NCI-H1417 treated with DMSO at 0.1 percent for 48 hours (cell line): ENCODE measurements around the gene DLG1.

ENCODE experiments used
- DNase-seq: peaks from one replicate; lab custom pipeline; 2025; lab: John Stamatoyannopoulos, UW

The DLG1 gene

DNA sequence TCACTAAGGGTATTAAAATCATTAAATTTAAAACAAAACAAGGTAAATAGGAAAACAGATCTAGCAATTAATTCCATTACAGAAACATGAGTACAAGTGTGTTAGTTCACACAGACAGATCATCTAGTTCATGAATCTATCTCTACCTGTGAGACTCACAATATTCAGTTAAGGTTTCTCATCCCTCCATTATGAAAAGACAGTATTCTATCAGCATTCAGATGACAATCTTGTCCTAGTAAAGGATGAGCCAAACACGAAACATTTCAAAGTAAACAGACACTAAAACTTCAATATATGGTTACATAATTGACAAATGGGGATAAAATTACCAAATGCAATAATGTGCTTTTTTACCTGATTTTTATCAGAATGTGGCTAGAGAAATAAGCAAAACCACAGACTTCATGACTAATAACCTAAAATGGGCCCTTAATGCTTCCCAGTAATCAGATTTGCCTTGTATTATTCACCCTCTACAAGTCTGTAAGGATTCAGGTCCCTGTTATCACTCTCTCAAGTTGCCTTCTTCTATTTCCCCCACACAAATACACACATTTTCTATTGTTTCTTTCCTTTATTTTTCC, 126.8 kb downstream of the DLG1 start:
- DNase-seq = no peak

DNA sequence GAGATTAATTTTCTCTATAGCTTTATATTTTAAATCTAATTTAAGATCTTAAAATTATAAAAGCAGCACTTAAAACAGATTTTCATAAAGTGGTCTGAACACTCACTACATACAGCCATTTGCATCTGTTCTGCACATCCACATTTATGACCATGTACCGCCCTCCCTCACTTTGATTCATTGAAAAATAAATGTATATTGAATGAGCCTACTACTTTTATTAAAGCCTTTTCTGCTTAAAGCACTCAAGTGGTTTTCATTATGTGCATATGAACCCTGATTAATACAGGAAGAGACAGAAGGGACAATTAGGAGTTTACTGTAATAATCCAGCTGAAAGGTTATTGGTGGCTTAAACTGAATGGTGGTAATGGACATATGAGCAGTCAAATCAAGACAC, 129.4 kb downstream of the DLG1 start:
- no peak for DNase-seq

DNA sequence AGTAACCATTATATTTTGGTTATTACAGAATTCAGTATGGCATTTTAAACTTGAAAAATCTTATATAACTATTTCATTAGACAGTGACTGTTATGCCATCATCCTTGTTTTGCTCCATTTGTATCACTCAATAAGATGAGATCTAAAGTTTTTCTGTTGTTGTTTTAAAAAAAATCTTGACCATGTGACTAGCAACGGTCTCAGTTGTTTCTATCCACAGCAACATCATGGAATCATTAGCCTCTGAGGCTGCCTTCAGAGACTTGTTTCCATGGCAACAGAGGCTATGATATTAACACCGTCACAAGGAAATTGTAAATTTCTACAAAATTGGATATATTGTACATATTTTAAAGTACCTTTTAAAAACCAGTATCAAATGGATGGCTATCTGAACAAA, 129.8 kb downstream of the DLG1 start:
- DNase-seq = no peak

DNA sequence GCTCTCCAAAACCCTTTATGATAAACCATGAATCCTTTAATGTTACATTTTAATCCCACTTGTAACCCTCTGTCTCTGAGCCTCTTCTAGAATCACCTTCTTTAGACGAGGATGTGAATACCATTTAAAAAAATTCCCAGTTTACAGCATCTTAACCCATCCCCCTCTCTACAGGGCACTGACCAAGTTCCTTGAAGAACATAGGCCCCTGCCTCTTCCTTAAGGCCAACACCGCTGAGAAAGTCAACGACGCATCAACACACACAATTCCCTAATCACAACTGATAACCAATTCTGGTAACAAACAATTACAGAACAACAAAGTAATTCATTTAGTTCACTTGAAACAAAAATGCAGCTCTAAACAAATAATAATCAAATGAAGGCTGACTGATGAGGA, 130.3 kb downstream of the DLG1 start:
- DNase-seq = no peak

DNA sequence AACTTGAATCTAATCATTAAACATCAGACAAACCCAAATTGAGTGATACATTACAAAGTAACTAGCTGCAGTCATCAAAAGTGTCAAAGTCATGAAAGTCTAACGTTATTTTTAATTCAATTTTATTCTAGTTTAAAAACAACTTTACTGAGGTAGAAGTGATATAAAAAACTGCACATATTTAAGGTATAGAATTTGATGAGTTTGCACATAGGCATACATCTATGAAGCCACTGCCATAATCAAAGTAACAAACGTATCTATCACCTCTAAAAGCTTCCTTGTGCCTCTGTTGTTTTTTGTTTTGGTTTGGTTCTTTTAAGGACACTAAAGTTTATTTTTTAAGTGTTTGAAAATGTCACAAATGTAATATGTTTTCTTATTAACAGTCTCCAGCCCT, 130.9 kb downstream of the DLG1 start:
- no peak for DNase-seq

DNA sequence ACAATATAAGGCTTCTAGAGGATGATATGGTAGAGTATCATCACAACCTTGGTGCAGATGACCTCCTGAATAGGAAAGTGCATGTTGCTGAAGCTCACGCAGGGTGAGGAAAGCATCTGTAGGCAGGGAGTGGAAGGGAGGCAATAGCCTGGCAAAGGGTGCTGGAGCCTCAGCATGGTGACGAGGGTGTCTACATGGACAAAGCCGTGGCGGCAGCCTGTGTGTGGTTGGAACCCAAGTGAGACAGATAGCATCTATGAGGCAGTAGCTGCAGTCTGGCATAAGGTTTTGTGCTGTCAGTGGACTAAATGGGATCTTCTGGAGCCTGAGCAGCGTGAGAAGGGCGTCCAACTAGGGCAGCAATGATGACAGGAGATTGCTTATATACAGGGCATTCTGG, 132.5 kb downstream of the DLG1 start:
- DNase-seq = no peak

DNA sequence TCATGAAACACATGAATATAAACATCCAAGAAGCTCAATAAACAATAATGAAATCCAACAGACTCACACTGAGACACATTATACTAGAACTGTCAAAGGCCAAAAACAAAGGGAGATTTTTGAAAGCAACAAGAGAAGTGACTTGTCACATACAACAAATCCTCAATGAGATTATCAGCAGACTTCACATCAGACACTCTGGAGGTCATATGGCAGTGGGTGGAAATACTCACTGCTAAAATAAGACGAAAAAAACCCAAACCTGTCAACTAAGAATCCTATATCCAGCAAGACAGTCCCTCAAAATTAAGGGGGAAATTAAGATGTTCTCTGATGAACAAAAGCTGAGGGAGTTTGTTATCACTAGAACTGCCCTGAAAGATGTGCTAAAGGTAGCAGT, 143.4 kb downstream of the DLG1 start:
- DNase-seq = no peak

DNA sequence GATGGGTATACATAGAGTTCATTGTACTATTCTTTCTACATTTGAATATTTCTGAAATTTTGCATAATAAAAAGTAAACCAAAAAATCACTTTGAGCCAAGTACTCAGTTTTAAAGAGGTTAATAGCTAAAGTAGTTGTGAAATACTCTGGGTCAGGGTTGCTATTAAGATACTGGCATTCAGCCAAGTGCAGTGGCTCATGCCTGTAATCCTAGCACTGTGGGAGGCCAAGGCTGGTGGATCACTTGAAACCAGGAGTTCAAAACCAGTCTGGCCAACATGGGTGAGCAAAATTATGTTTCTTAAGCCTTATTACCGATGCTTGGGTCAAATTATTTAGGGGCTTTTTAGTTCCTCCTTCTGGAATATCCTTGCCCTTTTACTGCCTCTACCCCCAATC, 146.8 kb downstream of the DLG1 start:
- no peak for DNase-seq

DNA sequence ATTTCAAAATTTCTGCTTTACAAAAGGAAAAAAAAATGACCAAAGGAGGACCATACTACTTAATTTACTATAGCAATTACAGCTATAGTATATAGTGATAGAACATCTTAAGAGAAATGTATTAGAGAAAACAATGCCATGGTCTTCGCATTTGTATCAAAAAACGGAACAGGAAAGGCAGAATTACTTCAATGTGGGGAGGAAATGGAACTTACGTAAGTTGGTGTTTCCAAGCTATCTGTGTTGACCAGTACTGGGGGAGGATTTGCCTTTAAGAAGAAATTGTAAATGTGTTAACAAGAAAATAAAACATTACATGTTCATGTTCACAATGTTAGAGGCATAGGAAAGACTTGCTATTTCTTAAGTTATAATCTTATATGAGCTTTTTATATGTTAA, 148.9 kb downstream of the DLG1 start:
- no peak for DNase-seq

DNA sequence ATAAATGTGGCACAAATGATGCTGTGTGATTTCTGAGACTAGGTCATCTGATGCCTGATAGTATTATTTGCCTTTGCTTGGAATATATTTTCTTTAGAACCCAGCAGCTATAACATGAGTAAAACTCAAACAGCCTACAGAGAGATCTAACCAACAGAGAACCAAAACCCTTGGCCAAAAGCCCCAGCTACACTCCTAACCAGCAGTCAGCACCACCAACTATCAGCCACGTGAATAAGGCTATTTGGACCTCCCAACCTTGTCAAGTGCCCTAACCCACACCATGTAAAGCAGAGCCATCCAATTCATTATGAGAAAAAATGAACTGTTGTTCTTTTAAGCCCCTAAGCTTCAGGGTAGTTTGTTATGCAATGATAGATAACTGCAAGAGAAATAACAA, 154.2 kb downstream of the DLG1 start:
- DNase-seq = no peak

DNA sequence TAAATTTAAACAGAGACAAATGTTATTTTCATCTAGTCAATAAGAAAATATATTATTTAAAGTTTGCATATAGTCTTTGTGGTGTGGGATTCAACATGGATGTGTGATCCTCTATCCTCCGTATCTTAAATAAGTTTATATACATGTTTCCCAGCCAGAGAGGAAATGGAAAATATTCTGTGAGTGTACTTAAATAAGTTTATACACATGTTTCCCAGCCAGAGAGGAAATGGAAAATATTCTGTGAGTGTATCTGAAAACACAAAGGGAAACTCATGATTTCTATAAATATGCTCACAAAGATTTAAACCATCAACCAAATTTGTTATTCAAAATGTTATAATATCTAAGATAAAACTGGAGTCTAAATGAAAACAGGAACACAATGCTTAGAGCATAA, 158.8 kb downstream of the DLG1 start:
- DNase-seq = no peak

DNA sequence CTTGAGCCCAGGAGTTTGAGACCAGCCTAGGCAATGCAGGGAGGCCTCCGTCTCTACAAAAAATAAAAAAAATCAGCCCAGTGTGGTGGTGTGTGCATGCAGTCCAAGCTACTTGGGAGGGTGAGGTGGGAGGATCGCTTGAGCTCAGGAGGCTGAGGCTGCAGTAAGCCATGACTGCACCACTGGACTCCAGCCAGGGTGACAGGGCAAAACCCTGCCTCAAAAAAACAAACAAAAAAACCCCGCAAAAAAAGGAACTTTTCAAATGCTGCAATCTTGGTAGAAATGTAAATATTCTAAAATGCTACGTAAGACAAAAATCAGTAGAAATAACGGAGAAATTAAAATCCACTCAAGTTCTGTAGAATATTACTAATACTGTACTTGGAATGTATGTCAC, 160.7 kb downstream of the DLG1 start:
- no peak for DNase-seq

DNA sequence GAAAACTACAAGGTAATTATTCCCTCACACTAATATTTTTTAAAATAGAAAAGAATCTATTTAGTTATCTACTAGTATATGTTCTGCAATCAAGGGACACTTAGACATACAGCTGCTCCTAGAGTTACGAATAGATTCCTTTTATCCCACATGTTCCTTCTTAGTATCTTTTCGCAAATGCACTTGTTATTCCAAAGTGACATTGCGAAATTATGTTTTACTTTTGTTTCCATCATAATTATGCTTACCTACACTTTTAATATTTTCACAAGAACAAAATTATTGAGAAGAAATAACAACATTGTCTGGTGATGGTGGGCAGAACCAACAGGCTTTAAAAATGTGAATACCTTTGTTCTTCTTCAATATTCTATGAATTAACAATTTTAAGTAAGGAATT, 161.7 kb downstream of the DLG1 start:
- DNase-seq = no peak

DNA sequence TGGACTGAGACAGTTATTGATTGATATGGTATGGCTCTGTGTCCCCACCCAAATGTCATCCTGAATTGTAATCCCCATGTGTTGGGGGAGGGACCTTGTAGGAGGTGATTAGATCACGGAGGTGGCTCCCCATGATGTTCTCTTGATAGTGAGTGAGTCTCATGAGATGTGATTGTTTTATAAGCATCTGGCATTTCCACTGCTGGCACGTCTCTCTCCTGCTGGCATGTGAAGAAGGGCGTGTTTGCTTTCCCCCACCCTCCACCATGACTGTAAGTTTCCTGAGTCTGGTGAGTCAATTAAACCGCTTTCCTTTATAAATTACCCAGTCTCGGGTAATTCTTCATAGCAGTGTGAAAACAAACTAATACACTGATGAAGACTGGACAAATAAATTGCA, 163.2 kb downstream of the DLG1 start:
- DNase-seq = no peak

DNA sequence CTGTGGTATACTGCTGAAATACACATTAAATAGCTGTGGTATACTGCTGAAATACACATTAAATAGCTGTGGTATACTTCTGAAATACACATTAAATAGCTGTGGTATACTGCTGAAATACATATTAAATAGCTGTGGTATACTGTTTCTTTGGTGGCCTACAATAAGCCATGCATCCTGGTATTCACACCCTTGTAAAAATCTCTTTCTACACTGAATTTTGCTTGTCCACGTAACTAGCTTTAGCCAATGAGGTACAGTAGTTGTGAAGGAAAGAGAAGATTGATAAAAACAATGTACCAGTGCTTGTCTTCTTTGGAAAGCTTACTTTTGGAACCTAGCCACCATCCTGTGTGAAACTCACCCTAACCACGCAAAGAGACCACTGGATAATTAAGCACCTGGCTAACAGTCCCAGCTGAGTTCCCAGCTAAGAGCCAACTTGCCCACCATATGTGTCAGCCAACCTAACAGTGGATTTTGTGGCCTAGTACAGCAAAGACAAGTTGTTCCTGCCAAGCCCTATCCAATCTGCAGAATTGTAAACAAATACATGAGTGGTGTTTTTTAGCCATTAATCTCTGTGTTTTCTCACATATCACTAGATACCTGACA, 165.4 kb downstream of the DLG1 start:
- no peak for DNase-seq

DNA sequence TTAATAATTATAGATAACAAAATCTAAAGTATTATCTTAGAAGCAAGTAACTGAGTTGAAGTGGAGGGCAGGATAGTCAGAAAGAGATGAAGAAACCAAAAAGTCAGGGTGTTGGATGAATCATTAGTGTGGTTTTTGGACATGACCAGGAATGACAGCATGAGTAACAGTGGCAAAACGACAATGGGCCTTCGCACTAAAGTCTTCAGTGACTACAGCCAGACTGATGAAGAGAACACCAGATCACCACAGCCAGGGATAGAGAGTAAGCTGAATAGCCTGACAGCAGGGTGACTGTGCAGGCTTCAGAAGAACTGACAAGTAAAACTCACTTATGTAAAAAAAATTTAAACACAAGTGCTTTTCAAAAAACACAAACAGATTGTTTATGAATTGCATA, 172.8 kb downstream of the DLG1 start:
- DNase-seq = no peak

DNA sequence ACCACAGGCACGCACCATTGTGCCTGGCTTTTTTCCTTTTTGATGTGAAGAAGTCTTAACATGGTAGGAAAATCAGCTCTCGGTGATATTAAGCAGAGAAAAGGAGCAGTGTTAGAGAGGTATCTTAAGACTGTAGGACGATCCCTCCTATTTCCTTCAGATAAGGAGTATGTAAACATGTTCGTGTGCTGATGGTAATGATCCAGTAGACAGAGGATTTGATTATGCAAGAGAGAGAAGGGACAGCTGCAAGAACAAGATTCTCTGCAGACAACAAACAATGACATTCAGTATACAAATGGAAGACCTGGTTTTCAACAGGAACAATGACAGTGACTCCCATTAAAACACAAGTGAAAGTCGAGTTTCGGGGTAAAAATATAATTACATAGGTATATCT, 173.7 kb downstream of the DLG1 start:
- no peak for DNase-seq

DNA sequence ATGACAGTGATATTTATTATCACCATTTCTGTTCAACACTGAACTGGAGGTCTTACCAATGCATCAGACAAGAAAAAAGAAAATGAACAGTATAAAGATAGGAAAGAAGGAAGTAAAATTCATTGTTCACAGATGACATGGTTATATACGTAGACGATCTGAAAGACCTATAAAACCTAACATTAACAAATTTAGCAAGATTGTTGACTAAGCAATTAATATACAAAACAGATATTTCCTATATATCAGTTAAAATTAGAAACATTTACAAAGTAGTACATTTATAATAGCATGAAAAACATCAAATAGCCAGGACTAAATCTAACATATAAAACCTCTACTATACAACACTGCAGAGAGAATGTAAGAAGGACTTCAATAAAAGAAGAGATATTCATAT, 176.0 kb downstream of the DLG1 start:
- no peak for DNase-seq

DNA sequence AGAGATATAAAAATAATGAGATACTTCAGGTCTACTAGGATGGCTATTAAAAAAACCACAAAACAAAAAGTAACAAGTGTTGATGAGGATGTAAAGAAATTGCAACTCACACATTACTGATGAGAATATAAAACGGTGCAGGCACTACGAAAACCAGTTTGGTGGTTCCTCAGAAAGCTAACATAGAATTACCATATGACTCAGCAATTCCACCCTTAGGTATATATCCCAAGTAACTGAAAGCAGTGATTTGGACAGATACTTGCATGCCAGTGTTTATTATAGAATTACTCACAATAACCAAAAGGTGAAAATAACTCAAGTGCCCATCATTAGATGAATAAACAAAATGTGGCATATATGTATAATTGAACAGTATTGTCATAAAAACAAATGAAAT, 181.3 kb downstream of the DLG1 start:
- no peak for DNase-seq

DNA sequence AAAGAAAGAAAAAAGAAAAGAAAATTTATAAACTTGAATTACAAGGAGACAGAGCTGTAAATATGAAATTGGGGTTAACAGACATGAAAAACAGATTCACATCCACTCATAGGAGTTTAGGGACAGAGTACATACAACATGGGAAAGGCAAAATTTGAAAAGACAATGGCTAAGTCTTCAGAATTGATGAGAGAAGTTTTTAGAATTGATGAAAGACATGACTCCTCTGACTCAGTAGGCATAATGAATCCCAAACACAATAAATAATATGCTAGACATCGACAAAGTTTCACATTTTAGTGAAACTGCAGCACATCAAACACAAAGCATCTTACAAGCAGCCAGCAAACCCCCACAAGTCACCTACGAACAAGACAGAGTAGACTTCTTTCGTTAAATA, 184.4 kb downstream of the DLG1 start:
- no peak for DNase-seq

DNA sequence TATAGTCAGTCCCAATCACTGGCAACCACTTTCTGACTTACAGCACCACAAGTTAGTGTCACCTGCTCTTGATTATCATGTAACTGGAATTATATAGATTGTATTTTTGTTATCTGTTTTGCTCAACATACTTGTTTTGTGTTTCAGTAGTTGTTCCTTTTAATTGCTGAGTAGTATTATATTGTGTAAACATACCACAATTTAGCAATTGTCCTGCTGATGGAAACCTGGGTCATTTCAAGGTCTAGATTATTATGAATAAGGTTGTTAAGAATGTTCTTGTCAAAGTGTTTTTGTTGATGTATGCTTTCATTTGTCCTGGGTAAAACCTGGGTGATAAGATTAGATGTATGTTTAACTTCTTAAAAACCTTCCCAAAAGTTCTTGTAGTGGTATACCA, 186.7 kb downstream of the DLG1 start:
- DNase-seq = no peak

DNA sequence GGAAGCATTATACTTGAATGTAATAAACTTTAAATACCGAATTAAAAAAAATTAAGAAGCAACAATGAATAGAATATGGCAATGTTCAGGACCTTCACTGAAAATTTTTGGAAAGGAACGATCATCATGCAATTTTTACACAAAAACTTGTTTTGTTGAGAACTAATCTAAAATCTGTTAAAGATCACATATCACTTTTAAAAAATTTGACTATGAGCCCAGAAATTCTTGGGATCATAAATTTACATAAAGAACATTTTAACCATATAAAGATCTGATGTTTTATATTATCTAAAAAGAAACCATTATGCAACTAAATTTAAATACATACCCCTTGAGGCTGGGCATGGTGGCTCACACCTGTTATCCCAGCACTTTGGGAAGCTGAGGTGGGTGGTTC, 192.6 kb downstream of the DLG1 start:
- no peak for DNase-seq

DNA sequence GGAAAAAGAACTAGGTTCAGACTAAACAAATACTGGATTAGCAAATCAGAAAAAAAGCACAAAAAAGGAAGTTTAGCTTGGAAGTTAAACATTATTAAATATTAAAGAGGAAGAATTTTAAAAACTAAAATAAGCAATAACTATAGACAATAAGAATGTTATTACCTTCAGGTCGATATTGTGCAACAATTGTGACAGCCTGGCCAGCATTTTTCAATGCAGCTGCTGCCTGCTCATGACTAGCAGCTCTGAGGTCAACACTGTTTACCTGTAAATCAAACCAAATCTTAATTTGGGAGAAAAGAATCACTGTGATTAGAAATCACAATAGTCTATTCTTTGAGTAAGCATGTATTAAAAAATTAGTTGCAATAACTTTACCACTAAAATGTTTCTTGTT, 193.7 kb downstream of the DLG1 start:
- no peak for DNase-seq

DNA sequence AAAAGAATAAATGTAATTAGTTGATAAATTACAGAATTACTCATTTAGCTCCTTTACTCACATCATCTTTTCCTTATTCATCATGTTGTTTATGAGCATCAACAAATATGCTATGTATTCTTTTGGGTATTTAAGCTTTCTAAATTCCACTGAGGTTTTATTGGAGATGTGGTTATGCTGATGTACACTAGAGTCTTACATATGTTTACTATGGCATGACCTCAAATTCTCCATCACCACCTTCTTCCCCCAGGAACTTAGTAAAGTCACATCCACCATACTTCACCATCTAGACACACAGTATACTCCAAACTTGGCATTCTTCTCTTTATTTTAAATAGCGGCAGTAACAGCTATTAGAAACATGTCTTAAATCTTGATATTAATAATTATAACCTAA, 194.6 kb downstream of the DLG1 start:
- DNase-seq = no peak

DNA sequence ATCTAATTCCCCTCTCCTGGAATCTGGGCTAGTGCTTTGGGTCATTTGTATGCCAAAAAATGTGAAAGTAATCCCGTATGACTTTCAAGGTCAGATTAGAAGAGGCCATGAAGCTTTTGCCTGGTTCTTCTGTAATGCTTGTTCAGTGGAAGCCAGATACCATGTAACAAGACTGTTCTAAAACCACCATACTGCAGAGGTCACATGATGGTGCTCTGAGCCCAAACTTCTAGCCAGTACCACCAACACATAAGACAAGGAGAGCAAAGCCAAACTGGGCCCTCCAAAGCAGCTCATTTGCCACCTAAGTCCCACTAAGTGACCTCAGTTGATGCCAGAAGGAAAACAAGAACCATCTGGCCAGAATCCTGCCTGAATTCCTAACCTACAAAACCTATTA, 204.5 kb downstream of the DLG1 start:
- DNase-seq = no peak
